ENCODE results near the gene TTC3.

TTC3 gene

DNA sequence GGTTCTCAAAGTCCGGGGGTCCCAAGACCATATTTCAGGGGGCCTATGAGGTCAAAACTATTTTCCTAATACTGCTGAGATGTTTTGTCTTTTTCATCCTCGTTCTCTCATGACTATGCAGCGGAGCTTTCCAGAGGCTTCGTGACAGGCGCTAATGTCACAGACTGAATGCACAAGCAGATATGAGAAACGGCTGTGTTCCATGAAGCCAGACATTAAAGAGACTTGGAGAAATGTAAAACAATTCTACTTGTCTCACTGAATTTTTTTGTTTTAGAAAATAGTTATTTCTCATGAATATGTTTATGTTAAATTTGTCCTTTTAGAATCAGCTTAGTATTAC is 10.5 kb upstream of the TTC3 start:
- DNase-seq (ENCODE audit: low spot score) = no peak
- TF ChIP-seq, protein P1, sequence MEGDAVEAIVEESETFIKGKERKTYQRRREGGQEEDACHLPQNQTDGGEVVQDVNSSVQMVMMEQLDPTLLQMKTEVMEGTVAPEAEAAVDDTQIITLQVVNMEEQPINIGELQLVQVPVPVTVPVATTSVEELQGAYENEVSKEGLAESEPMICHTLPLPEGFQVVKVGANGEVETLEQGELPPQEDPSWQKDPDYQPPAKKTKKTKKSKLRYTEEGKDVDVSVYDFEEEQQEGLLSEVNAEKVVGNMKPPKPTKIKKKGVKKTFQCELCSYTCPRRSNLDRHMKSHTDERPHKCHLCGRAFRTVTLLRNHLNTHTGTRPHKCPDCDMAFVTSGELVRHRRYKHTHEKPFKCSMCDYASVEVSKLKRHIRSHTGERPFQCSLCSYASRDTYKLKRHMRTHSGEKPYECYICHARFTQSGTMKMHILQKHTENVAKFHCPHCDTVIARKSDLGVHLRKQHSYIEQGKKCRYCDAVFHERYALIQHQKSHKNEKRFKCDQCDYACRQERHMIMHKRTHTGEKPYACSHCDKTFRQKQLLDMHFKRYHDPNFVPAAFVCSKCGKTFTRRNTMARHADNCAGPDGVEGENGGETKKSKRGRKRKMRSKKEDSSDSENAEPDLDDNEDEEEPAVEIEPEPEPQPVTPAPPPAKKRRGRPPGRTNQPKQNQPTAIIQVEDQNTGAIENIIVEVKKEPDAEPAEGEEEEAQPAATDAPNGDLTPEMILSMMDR (IDR thresholded peaks at IDR 0.05; ENCODE audit: extremely low read depth, missing control alignments) = no peak

DNA sequence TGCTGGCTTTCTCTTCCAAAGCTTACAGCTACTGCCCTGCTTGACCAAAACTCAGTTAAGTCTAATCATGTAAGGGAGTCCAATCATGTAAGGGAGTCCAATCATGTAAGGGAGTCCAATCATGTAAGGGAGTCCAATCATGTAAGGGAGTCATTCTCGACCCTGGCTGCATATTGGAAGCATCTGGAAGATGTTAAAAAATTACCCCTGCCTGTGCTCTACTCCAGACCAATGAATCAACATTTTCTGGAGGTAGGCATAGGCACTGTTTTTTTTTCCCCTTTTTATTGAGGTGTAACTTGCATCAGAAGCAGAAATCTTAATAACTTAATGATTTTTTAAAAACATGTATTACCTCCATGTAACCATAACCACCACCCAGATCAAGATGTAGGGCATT is 9.6 kb upstream of the TTC3 start:
- DNase-seq (ENCODE audit: low spot score) = no peak
- TF ChIP-seq, protein P1 (IDR thresholded peaks at IDR 0.05; ENCODE audit: extremely low read depth, missing control alignments) = no peak

DNA sequence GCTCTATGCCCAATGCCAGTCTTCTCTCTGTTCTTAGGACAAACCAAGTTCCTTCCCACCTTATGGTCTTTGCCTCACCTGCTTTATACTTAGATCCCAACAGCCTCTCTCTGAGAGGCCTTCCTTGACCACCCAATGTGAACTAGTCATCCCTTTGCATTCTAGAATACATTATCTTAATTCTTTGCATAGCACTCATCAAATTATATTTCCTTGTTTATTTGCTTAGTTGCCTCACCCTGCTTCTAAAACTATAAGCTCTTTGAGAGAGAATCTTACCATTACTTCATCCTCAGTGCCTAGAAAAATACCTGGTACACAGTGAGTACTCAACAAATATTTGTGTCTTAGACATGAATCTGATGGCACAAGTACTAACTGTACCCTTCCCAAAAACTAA is 8.2 kb upstream of the TTC3 start:
- TF ChIP-seq, protein P1 (IDR thresholded peaks at IDR 0.05; ENCODE audit: extremely low read depth, missing control alignments) = no peak

DNA sequence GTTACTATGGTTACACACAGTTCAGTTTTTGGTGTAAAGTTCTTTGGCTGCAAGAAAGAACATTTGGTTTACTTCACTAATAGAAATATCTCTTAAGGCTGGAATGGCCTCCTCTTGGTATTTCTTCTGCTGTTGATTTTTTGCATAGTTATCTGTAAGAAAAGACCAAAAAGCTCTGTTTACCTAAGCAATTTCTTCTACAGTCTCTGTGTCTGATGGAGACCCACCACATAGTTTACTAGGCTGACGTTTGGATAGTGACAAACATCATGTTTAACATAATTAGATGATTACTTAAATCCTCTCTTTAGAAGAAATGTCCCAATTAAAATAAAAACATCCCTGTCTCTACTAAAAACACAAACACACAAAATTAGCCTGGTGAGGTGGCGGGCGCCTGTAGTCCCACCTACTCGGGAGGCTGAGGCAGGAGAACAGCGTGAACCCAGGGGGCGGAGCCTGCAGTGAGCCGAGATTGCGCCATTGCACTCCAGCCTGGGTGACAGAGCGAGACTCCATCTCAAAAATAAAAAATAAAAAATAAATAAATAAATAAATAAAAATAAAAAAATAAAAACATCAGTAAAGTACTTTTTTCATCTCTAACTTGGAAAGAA is 7.4 kb upstream of the TTC3 start:
- no peak for DNase-seq (ENCODE audit: low spot score)

More for the DNA sequence above, 8.2 kb upstream of the TTC3 start:
- no peak for DNase-seq (ENCODE audit: low spot score)

DNA sequence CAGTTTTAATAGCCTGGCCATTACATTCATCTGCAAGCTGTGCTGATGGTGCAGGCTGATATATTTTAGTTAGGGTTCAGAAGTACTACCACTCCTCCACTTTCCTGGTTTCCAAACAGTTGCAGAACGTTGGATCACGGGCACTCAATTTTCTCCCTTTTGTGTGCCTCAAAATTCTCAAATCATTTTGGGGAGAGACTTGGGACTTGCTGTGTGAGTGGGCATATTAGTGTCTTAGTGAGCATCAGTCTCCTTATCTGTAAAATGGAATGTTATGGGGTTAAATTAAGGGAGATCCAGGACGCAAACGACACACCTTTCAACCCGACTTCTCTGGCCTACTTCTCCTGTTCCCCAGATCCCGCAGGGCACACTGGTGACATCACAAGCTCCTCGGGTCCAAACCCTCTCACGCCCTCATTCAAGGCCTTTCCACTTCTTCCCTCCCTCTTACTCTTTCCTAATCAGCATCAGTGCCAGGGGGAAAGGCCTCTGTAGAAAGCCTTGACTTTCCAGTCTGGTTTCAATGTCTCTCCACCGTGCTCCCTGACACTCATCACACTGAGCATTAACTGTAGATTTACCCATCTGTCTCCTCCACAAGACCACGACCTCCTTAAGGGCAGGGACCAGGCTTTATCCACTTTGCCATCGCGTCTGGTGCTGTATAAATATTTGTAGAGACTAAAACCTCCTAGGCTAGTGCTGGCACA is 1.3 kb upstream of the TTC3 start:
- TF ChIP-seq, protein P1 (IDR thresholded peaks at IDR 0.05; ENCODE audit: extremely low read depth, missing control alignments) = no peak
- peak; percentile 11 for DNase-seq (ENCODE audit: low spot score)

More for the DNA sequence above, 7.4 kb upstream of the TTC3 start:
- TF ChIP-seq, protein P1 (IDR thresholded peaks at IDR 0.05; ENCODE audit: extremely low read depth, missing control alignments) = no peak

DNA sequence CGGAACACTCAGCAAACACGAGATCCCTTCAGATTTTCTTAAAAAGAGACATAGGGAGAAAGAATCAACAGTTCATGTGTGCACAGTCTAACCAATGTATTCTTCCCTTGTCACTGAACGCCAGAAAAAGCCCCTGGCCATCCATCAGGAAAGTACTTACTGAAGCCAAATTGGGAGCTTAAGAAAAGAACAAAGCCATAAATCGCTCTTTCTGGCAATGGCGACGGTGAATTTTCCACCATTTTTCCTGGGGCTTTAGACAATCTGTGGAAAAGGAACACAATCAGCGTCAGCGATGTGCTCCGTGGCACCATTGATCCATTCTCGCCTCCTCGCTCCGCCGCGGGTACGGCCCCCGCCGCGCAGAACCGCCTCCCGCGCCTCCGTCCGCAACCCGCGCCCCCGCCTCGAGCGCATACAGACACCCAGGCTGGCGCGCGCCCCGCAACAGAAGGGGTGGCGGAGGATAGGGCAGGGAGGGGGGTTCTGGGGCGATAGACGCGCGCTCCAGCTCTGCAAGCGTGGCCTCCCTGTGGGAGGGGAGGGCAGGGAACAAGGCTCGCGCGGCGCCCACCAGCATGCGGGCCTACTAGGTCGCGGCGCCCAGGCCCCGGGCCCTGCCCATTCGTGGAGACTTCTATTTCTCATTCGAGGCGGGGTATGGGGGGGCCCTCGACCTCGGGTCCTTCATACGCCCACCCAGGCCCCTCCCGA is 623 bp upstream of the TTC3 start:
- TF ChIP-seq, protein P1 (IDR thresholded peaks at IDR 0.05; ENCODE audit: extremely low read depth, missing control alignments) = no peak

More for the DNA sequence above, 623 bp upstream of the TTC3 start:
- DNase-seq (ENCODE audit: low spot score) = peak; percentile 10

Measured in GM20000 (cell line).